HepG2 (cell line): Measurements from ENCODE around the gene GMPPB. TPM values are rescaled to one million over a fixed set of nuclear protein-coding genes. Genes with fewer than 3 reads are reported as not detected.

ENCODE experiments used
- MTF2 ChIP-seq: sonication (generic); formaldehyde crosslinking; IDR thresholded peaks from 2 replicates; pipeline ENCODE4 v1.5.0; 2020; ENCODE audit warnings: missing genetic modification reagents, borderline replicate concordance
- NONO ChIP-seq, 2 experiments: fragments of 450-650 bp in 1 of 2; sonication (generic) in 1 of 2; formaldehyde crosslinking in 1 of 2; IDR thresholded peaks in 1 of 2; conservative IDR thresholded peaks in 1 of 2; 2 replicates each; pipeline versions ENCODE4 v1.6.1 to v1.8.0; 2017 to 2022; ENCODE audit warnings: mild to moderate bottlenecking in 1 of 2, missing genetic modification reagents in 1 of 2, moderate library complexity in 1 of 2
- ZMAT3 ChIP-seq: sonication (generic); formaldehyde crosslinking; conservative IDR thresholded peaks from 2 replicates; pipeline ENCODE4 v1.7.0; 2021; ENCODE audit warnings: missing genetic modification reagents
- ZNF562 ChIP-seq: sonication (generic); formaldehyde crosslinking; IDR thresholded peaks from 2 replicates; pipeline ENCODE4 v1.8.0; 2022; ENCODE audit warnings: missing genetic modification reagents, borderline replicate concordance
- ZNF772 ChIP-seq: sonication (generic); formaldehyde crosslinking; IDR thresholded peaks from 2 replicates; pipeline ENCODE4 v1.5.0; 2020; ENCODE audit warnings: mild to moderate bottlenecking, missing genetic modification reagents
- polyA plus RNA-seq, 8 experiments: library from polyadenylated mRNA; depleted of rRNA in 3 of 8; stranded (reverse) in 7 of 8; unstranded in 1 of 8; fragments of >200 nt; fragmentation: Illumina TruSeq in 4 of 8; extraction: Trizol in 4 of 8; gene quantifications; 2 replicates each; pipeline versions ENCODE4 v1.2.1 to v1.2.3, GENCODE V29; 2011 to 2016; ENCODE audit warnings: low read depth in 4 of 8, missing spikeins in 1 of 8, mixed read lengths in 1 of 8; ENCODE audit not compliant: insufficient read depth in 1 of 8
- total RNA-seq, 5 experiments: library from RNA; depleted of rRNA; stranded (reverse); fragments of >200 nt; fragmentation: Illumina TruSeq; extraction: Trizol; gene quantifications; 2 replicates each; pipeline ENCODE4 v1.2.3, GENCODE V29; 2016; ENCODE audit warnings: low read depth in 1 of 5
- TF ChIP-seq, protein P1 (sequence below): sonication (generic); formaldehyde crosslinking; IDR thresholded peaks from 2 replicates; pipeline ENCODE4 v1.5.0; 2020; ENCODE audit warnings: missing genetic modification reagents
- TF ChIP-seq, protein P2 (sequence below): sonication (generic); formaldehyde crosslinking; IDR thresholded peaks from 2 replicates; pipeline ENCODE4 v1.5.1; 2020; ENCODE audit warnings: mild to moderate bottlenecking, missing genetic modification reagents, borderline replicate concordance

The GMPPB gene
- total and polyA plus RNA-seq, 2 of the 13 experiments (the other 11 are each of a cell fraction or from before 2014, with no cell fraction given): 6.5 to 23.1 TPM

DNA sequence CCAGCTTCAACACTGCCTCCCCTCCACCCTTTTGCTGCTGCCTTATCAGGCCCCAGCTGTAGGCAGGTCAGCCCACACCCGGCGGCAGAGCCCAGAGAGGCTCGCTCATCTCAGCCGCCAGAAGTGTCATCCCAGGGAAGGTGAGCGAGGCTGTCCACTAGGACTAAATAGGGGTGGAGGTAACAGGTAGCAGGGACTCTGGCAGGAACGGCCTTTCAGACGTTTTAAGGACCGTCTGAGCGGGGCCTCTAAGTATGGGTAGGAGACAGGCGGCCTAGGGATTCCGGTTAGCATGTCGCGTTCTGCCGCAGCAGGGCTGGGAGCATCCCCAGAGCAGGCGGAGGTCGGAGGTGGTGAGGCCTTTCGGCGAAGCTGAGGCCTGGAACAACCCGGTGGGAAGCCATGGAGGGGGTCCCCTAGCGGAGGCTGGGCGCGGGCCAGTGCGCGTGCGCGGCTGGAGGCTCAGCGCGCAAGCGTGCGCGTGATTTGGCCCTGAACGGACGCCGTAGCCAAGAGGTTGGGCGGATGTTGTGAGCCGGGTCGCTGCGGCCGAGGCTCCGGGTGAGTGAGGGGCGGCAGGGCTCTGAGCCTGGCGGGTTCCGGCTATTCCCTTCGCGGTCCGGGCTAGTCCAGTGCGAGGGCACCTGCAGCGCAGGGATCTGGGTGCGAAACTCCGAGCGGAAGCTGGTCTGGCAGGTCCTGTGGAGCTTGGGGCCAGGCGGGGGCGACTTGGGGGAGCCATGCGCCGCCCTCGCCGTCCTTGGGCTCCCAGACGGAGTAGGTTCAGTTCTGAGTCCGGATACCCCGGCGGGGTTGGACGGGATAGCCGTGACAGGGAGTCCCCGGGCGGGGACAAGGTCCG is 34.5 kb downstream of the GMPPB start, which contains the start of the genes MST1 and RNF123 (continued):
- TF ChIP-seq, protein P1, sequence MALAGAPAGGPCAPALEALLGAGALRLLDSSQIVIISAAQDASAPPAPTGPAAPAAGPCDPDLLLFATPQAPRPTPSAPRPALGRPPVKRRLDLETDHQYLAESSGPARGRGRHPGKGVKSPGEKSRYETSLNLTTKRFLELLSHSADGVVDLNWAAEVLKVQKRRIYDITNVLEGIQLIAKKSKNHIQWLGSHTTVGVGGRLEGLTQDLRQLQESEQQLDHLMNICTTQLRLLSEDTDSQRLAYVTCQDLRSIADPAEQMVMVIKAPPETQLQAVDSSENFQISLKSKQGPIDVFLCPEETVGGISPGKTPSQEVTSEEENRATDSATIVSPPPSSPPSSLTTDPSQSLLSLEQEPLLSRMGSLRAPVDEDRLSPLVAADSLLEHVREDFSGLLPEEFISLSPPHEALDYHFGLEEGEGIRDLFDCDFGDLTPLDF: no peak
- TF ChIP-seq, protein P2, sequence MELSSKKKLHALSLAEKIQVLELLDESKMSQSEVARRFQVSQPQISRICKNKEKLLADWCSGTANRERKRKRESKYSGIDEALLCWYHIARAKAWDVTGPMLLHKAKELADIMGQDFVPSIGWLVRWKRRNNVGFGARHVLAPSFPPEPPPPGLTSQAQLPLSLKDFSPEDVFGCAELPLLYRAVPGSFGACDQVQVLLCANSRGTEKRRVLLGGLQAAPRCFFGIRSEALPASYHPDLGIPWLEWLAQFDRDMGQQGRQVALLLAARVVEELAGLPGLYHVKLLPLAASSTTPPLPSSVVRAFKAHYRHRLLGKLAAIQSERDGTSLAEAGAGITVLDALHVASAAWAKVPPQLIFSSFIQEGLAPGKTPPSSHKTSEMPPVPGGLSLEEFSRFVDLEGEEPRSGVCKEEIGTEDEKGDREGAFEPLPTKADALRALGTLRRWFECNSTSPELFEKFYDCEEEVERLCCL (CRISPR knock-in tag): no peak
- 0 out of 2 replicates have a peak, but pooled peaks have one; percentile 50 for TF ChIP-seq MTF2
- TF ChIP-seq ZNF772 (CRISPR knock-in tag): peak; percentile 67; the same call in 1 of the 2 replicates
- TF ChIP-seq ZNF562 (CRISPR knock-in tag): no peak
- TF ChIP-seq ZMAT3 (CRISPR knock-in tag): no peak
- no peak for TF ChIP-seq NONO (IDR thresholded peaks at IDR 0.05)
- TF ChIP-seq NONO (CRISPR knock-in tag; conservative IDR thresholded peaks at IDR 0.05): peak; percentile 88
